Tibial artery (tissue), 4 donors: ENCODE results near the gene BGN.
A peak's percentile ranks its signal among the peaks of the same experiment; 100 is the strongest.

ENCODE experiments used
- DNase-seq, 2 donors: peaks; one replicate each; pipeline ENCODE4 v3.0.0-alpha.2; 2019
- H3K27ac ChIP-seq, 2 donors: fragments of 200-600 bp; sonication (generic) in 1 of 2; 1 replicate in 1 of 2; 2 replicates in 1 of 2; pipeline ENCODE4 v1.5.1; 2018 to 2019; ENCODE audit warnings: mild to moderate bottlenecking in 1 of 2
- H3K27me3 ChIP-seq, 2 donors: fragments of 200-600 bp; sonication (generic) in 1 of 2; one replicate each; pipeline versions ENCODE4 v1.5.1 to v1.6.0; 2016 to 2019
- H3K36me3 ChIP-seq, 3 donors: fragments of 200-600 bp; sonication (generic) in 2 of 3; one replicate each; pipeline ENCODE4 v1.5.1; 2016 to 2019; ENCODE audit warnings: mild to moderate bottlenecking in 2 of 3
- H3K4me1 ChIP-seq, 4 donors: fragments of 200-600 bp; sonication (generic) in 2 of 4; 1 replicate in 3 of 4; 2 replicates in 1 of 4; pipeline ENCODE4 v1.5.1; 2016 to 2019
- H3K4me3 ChIP-seq, 2 donors: fragments of 200-600 bp; sonication (generic) in 1 of 2; 1 replicate in 1 of 2; 2 replicates in 1 of 2; pipeline ENCODE4 v1.5.1; 2018 to 2019; ENCODE audit warnings: mild to moderate bottlenecking in 2 of 2
- H3K9me3 ChIP-seq, 3 donors: fragments of 200-600 bp; sonication (generic) in 1 of 3; one replicate each; pipeline ENCODE4 v1.5.1; 2016 to 2019
- CTCF ChIP-seq, 2 experiments: fragments of 200-600 bp in 1 of 2; fragments of 450-650 bp in 1 of 2; IDR thresholded peaks; one replicate each; pipeline ENCODE4 v1.5.1; 2017 to 2019; ENCODE audit warnings: antibody characterized with exemption in 2 of 2, mild to moderate bottlenecking in 1 of 2, moderate library complexity in 1 of 2
- intact Hi-C: fragments of 100-400 bp; cut with DNase I; formaldehyde crosslinking; loops from one replicate; pipeline ENCODE4 v1.15.0; 2023; ENCODE audit warnings: low total_unique reads

BGN gene

GRCh38 chrX:153478746-153479145, 16.0 kb upstream of the BGN start:
- H3K27me3 ChIP-seq: no peaks in the 10 kb centered on the region
- intact Hi-C loops: no loop called here
- peaks cover 0 to 49% (median 38%) of the 10 kb centered on the region in 4 donors for H3K4me1 ChIP-seq
- H3K9me3 ChIP-seq: no peaks in the 10 kb centered on the region
- H3K27ac ChIP-seq: peak overlapping the region; percentile 82 to 86
- no peaks in the 10 kb centered on the region for H3K36me3 ChIP-seq
- H3K4me3 ChIP-seq: no peak overlapping the region
- DNase-seq: no peak
- no peak for TF ChIP-seq CTCF (IDR thresholded peaks at IDR 0.05)

- Histone ChIP-seq H3K9me3 (no peaks in the 10 kb centered on the region), H3K4me1 (peaks cover 0 to 52% (median 42%) of the 10 kb centered on the region in 4 donors), H3K36me3 (no peaks in the 10 kb centered on the region), H3K4me3 (no peak overlapping the region), H3K27me3 (no peaks in the 10 kb centered on the region), H3K27ac (no peak overlapping the region)
- intact Hi-C loops: no loop called here
- DNase-seq: no peak
- TF ChIP-seq CTCF (IDR thresholded peaks at IDR 0.05): no peak
Measured at GRCh38 chrX:153481043-153481442, 13.7 kb upstream of the BGN start.

GRCh38 chrX:153482376-153483015, 12.3 kb upstream of the BGN start:
- intact Hi-C loops: no loop called here
- DNase-seq: no peak
- H3K36me3 ChIP-seq: no peaks in the 10 kb centered on the region
- no peaks in the 10 kb centered on the region for H3K27me3 ChIP-seq
- peaks cover 0 to 52% (median 40%) of the 10 kb centered on the region in 4 donors for H3K4me1 ChIP-seq
- H3K4me3 ChIP-seq: no peak overlapping the region
- H3K9me3 ChIP-seq: no peaks in the 10 kb centered on the region
- no peak for TF ChIP-seq CTCF (IDR thresholded peaks at IDR 0.05)
- peak overlapping the region in 1 of 2 donors; percentile 88 for H3K27ac ChIP-seq

GRCh38 chrX:153485396-153486080, 9.2 kb upstream of the BGN start:
- peaks cover 8 to 74% (median 64%) of the 10 kb centered on the region in 4 donors for H3K4me1 ChIP-seq
- TF ChIP-seq CTCF (IDR thresholded peaks at IDR 0.05): no peak

GRCh38 chrX:153486171-153486570, 8.6 kb upstream of the BGN start:
- no peaks in the 10 kb centered on the region for H3K9me3 ChIP-seq
- H3K27ac ChIP-seq: peak overlapping the region; percentile 80 to 88
- peaks cover 8 to 80% (median 67%) of the 10 kb centered on the region in 4 donors for H3K4me1 ChIP-seq
- no peak for TF ChIP-seq CTCF (IDR thresholded peaks at IDR 0.05)
- peak overlapping the region in 1 of 2 donors; percentile 29 for H3K4me3 ChIP-seq
- intact Hi-C loops: no loop called here
- H3K27me3 ChIP-seq: no peaks in the 10 kb centered on the region
- no peaks in the 10 kb centered on the region for H3K36me3 ChIP-seq
- no peak for DNase-seq

More at GRCh38 chrX:153485396-153486080, 9.2 kb upstream of the BGN start:
- H3K27ac ChIP-seq: peak overlapping the region; percentile 80 to 88
- no peaks in the 10 kb centered on the region for H3K27me3 ChIP-seq
- H3K9me3 ChIP-seq: no peaks in the 10 kb centered on the region
- H3K4me3 ChIP-seq: no peak overlapping the region
- DNase-seq: no peak
- intact Hi-C loops: no loop called here
- no peaks in the 10 kb centered on the region for H3K36me3 ChIP-seq
